Kidney (tissue), 14 donors: ENCODE results near the gene SOX5. TPM values are rescaled to one million over a fixed set of nuclear protein-coding genes. Genes with fewer than 3 reads are reported as not detected.

Source experiments
- DNase-seq, 5 donors: peaks; one replicate each; pipeline ENCODE4 v3.0.0-alpha.2; 2013 to 2020
- FAIRE-seq: peaks from 2 replicates; lab custom pipeline; 2012; peaks lifted over from hg19 to GRCh38; lab: Jason Lieb, UNC
- H3K27ac ChIP-seq, 2 donors: one replicate each; pipeline ENCODE4 v1.7.0; 2013; ENCODE audit warnings: low read depth in 2 of 2, low read length in 2 of 2, inconsistent platforms in 1 of 2
- H3K27me3 ChIP-seq: one replicate; pipeline ENCODE4 v1.7.1; 2013; ENCODE audit warnings: low read length, inconsistent platforms; ENCODE audit not compliant: control insufficient read depth, insufficient read depth
- H3K36me3 ChIP-seq, 3 donors: one replicate each; pipeline versions ENCODE4 v1.7.0 to v1.7.1; 2013; ENCODE audit warnings: low read length in 3 of 3, control low read depth in 1 of 3, inconsistent platforms in 1 of 3; ENCODE audit not compliant: insufficient read depth in 3 of 3, control insufficient read depth in 2 of 3
- H3K4me1 ChIP-seq, 3 donors: one replicate each; pipeline versions ENCODE4 v1.7.0 to v1.7.1; 2013; ENCODE audit warnings: low read length in 3 of 3, inconsistent platforms in 1 of 3, low read depth in 1 of 3; ENCODE audit not compliant: control insufficient read depth in 2 of 3, insufficient read depth in 2 of 3
- H3K4me3 ChIP-seq, 3 donors: one replicate each; pipeline versions ENCODE4 v1.7.0 to v1.8.1; 2013; ENCODE audit warnings: low read length in 3 of 3, control low read depth in 1 of 3, inconsistent platforms in 1 of 3
- H3K9ac ChIP-seq, 3 donors: one replicate each; pipeline versions ENCODE4 v1.7.0 to v1.7.1; 2013; ENCODE audit warnings: low read length in 3 of 3, control low read depth in 1 of 3, inconsistent platforms in 1 of 3
- H3K9me3 ChIP-seq, 3 donors: one replicate each; pipeline versions ENCODE4 v1.7.0 to v1.7.1; 2013; ENCODE audit warnings: low read length in 3 of 3, control low read depth in 1 of 3, inconsistent platforms in 1 of 3; ENCODE audit not compliant: control insufficient read depth in 2 of 3, insufficient read depth in 1 of 3
- intact Hi-C: fragments of 100-400 bp; cut with DNase I; formaldehyde crosslinking; loops from one replicate; pipeline ENCODE4 v1.11.1; 2022
- polyA plus RNA-seq: library from polyadenylated mRNA; stranded (reverse); fragments of 350-450 nt; fragmentation: Illumina TruSeq; extraction: RNeasy Lipid Tissue Mini Kit (QIAGEN cat#74804); gene quantifications from one replicate; pipeline ENCODE4 v1.2.3, GENCODE V29; 2014; ENCODE audit warnings: low read depth, low replicate concordance; ENCODE audit not compliant: insufficient read depth
- total RNA-seq: library from RNA; stranded (reverse); fragmentation: NEBNext Ultra II Directional; extraction: Animal tissue kit (Norgen Biotek cat#: 25700); gene quantifications from one replicate; pipeline ENCODE4 v1.2.1, GENCODE V29; 2021
- TF ChIP-seq, protein P1 (sequence below): IDR thresholded peaks from 3 replicates; pipeline ENCODE4 v1.5.1; 2012; ENCODE audit warnings: mild to moderate bottlenecking, moderate library complexity, borderline replicate concordance; ENCODE audit not compliant: insufficient read depth; ENCODE audit errors: extremely low read depth
- donor health status: control.
- donor health status: control.
- donor health status: control.
- donor health status: control.
- donor health status: control.
- donor health status: DM: yes; HTN: yes; CAD: no.
- donor health status: Normal renal cell carcinoma (clear cell type).

Gene SOX5
- total and polyA plus RNA-seq, 2 donors from 2014 or later: 0.54 to 10.8 TPM

GRCh38 chr12:23898121-23898520 lies 51.3 kb downstream of the SOX5 start:
- H3K27ac ChIP-seq: no peak overlapping the region
- no peaks in the 10 kb centered on the region for H3K9me3 ChIP-seq
- intact Hi-C loops: no loop called here
- no peak for FAIRE-seq
- H3K27me3 ChIP-seq: no peaks in the 10 kb centered on the region
- no peak overlapping the region for H3K9ac ChIP-seq
- no peak for DNase-seq
- TF ChIP-seq, protein P1, sequence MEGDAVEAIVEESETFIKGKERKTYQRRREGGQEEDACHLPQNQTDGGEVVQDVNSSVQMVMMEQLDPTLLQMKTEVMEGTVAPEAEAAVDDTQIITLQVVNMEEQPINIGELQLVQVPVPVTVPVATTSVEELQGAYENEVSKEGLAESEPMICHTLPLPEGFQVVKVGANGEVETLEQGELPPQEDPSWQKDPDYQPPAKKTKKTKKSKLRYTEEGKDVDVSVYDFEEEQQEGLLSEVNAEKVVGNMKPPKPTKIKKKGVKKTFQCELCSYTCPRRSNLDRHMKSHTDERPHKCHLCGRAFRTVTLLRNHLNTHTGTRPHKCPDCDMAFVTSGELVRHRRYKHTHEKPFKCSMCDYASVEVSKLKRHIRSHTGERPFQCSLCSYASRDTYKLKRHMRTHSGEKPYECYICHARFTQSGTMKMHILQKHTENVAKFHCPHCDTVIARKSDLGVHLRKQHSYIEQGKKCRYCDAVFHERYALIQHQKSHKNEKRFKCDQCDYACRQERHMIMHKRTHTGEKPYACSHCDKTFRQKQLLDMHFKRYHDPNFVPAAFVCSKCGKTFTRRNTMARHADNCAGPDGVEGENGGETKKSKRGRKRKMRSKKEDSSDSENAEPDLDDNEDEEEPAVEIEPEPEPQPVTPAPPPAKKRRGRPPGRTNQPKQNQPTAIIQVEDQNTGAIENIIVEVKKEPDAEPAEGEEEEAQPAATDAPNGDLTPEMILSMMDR: no peak
- H3K4me3 ChIP-seq: no peak overlapping the region
- H3K36me3 ChIP-seq: no peaks in the 10 kb centered on the region
- no peaks in the 10 kb centered on the region for H3K4me1 ChIP-seq

GRCh38 chr12:23895792-23896218 lies 53.7 kb downstream of the SOX5 start:
- no peaks in the 10 kb centered on the region for H3K27me3 ChIP-seq
- no peak overlapping the region for H3K9ac ChIP-seq
- FAIRE-seq (no peak), DNase-seq (no peak)
- H3K4me1 ChIP-seq: no peaks in the 10 kb centered on the region
- no peak overlapping the region for H3K27ac ChIP-seq
- H3K36me3 ChIP-seq: no peaks in the 10 kb centered on the region
- no peaks in the 10 kb centered on the region for H3K9me3 ChIP-seq
- no peak overlapping the region for H3K4me3 ChIP-seq
- TF ChIP-seq, protein P1: no peak
- intact Hi-C loops: no loop called here

DNA sequence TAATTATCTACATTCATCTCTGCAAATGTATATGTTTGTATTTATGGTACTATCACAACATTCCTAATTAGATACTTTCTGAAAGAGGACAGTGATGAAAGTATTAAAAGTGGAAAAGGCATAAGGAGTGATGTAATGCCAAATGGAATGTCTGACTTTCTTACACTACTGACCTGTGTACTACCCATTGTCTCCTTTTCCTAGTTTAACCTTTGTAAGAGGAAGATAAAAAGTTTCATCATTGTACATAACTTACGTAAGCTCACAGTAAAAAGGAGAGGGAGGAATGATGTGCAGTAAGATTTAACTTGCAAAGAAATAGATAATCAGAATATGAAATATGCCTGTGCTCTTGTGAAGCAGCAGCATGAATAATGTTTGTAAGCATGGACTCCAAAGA lies 55.9 kb downstream of the SOX5 start:
- no peaks in the 10 kb centered on the region for H3K36me3 ChIP-seq
- FAIRE-seq (no peak), DNase-seq (no peak)
- TF ChIP-seq, protein P1: no peak
- no peaks in the 10 kb centered on the region for H3K27me3 ChIP-seq
- intact Hi-C loops: no loop called here
- H3K4me1 ChIP-seq: no peaks in the 10 kb centered on the region
- no peak overlapping the region for H3K27ac ChIP-seq
- no peaks in the 10 kb centered on the region for H3K9me3 ChIP-seq
- no peak overlapping the region for H3K9ac ChIP-seq
- H3K4me3 ChIP-seq: no peak overlapping the region

- no peak for DNase-seq
- no peaks in the 10 kb centered on the region for H3K27me3 ChIP-seq
- H3K9me3 ChIP-seq: no peaks in the 10 kb centered on the region
- TF ChIP-seq, protein P1: no peak
- no peak overlapping the region for H3K9ac ChIP-seq
- H3K36me3 ChIP-seq: no peaks in the 10 kb centered on the region
- no peak for FAIRE-seq
- intact Hi-C loops: no loop called here
- no peaks in the 10 kb centered on the region for H3K4me1 ChIP-seq
- no peak overlapping the region for H3K27ac ChIP-seq
- no peak overlapping the region for H3K4me3 ChIP-seq
These were observed 58.4 kb downstream of the SOX5 start for GRCh38 chr12:23891115-23891514.
